ENCODE measurements around the gene C2orf81. TPM values are rescaled to one million over a fixed set of nuclear protein-coding genes. Genes with fewer than 3 reads are reported as not detected.
"Not testable (repeated sequence)": the region's sequence is repeated elsewhere in the genome, so short reads cannot be mapped to it uniquely, and the experiment has no call there.

Gene C2orf81
- total RNA-seq, 4 donors from 2014 or later: 0.22 to 0.76 (median 0.59) TPM

DNA sequence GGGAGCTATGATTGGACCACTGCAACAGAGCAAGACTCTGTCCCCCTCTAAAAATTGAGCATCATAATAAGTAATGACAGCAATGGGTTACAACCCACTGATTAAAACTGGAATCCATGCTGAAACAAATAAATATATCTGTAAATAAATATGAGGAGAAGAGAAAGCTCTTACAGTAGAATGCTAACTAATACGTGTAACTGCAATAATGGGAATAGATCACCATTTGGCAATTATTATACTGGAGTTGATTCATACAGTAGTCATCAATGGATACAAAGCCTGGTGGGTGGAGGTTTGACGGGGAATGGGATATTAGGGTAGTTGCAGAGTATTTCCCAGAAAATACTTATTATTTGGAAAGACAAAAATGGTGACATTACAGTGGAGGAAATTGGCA, 27.4 kb upstream of the C2orf81 start:
- H3K4me3 ChIP-seq: no peak overlapping the region
- intact Hi-C loops (cut with DNase I): no loop called here
- no peak for DNase-seq
- TF ChIP-seq POLR2A (IDR thresholded peaks at IDR 0.05): no peak
- TF ChIP-seq, protein P1, sequence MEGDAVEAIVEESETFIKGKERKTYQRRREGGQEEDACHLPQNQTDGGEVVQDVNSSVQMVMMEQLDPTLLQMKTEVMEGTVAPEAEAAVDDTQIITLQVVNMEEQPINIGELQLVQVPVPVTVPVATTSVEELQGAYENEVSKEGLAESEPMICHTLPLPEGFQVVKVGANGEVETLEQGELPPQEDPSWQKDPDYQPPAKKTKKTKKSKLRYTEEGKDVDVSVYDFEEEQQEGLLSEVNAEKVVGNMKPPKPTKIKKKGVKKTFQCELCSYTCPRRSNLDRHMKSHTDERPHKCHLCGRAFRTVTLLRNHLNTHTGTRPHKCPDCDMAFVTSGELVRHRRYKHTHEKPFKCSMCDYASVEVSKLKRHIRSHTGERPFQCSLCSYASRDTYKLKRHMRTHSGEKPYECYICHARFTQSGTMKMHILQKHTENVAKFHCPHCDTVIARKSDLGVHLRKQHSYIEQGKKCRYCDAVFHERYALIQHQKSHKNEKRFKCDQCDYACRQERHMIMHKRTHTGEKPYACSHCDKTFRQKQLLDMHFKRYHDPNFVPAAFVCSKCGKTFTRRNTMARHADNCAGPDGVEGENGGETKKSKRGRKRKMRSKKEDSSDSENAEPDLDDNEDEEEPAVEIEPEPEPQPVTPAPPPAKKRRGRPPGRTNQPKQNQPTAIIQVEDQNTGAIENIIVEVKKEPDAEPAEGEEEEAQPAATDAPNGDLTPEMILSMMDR (IDR thresholded peaks at IDR 0.05): no peak
- H3K4me1 ChIP-seq: peaks cover 0 to 5% (median 2%) of the 10 kb centered on the region in 3 donors
- H3K27ac ChIP-seq: no peak overlapping the region
- no peaks in the 10 kb centered on the region for H3K27me3 ChIP-seq
- 31 to 46% methylated on average over 2 of the region's 2 CpGs for WGBS, 2 donors
- H3K9me3 ChIP-seq: no peaks in the 10 kb centered on the region
- H3K36me3 ChIP-seq: no peaks in the 10 kb centered on the region

DNA sequence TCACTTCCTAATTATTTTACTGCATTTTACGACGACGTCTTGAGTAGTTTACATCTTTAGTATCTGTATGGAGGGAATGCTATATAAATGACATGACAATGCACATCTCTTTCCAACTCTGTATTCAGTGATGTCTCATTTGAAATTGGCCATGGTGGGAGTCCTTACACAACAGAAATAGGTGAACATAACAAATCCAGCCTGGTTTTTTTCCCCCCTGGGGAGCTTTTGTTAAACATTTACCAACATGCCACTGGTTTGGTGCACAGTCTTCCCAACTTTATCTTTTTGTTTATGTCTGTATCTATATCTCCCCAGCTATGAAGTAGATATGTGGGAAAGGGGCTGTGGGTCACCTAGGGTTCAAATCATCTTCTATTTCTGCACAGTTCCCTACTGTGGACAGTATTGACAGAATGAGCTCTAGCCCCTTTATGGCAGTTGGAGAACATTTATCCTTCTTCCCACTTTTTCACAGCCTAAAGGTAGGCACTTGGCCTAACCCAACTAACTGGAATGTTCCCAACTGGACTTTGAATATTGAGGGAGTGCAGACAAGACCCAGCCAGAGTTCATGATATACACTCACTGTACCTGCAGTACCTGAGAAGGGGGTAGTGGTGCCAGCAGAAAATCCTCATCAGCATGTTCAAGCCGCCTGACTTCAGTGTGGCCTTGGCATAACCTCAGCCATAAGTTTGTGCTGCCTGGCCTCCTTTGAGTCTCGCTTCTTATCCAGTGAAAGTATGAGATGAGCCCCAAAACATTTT, 26.0 kb upstream of the C2orf81 start:
- intact Hi-C loops (cut with DNase I): no loop called here
- H3K4me3 ChIP-seq: no peak overlapping the region
- peaks cover 0 to 5% (median 0%) of the 10 kb centered on the region in 4 donors for H3K27me3 ChIP-seq
- no peak for DNase-seq
- H3K36me3 ChIP-seq: no peaks in the 10 kb centered on the region
- no peaks in the 10 kb centered on the region for H3K9me3 ChIP-seq
- no peak for TF ChIP-seq POLR2A (IDR thresholded peaks at IDR 0.05)
- TF ChIP-seq, protein P1 (IDR thresholded peaks at IDR 0.05): no peak
- H3K27ac ChIP-seq: no peak overlapping the region
- whole genome bisulfite sequencing, 2 donors: 87 to 90% methylated on average over 4 to 5 of the region's 5 CpGs
- H3K4me1 ChIP-seq: peaks cover 0 to 8% (median 3%) of the 10 kb centered on the region in 3 donors

DNA sequence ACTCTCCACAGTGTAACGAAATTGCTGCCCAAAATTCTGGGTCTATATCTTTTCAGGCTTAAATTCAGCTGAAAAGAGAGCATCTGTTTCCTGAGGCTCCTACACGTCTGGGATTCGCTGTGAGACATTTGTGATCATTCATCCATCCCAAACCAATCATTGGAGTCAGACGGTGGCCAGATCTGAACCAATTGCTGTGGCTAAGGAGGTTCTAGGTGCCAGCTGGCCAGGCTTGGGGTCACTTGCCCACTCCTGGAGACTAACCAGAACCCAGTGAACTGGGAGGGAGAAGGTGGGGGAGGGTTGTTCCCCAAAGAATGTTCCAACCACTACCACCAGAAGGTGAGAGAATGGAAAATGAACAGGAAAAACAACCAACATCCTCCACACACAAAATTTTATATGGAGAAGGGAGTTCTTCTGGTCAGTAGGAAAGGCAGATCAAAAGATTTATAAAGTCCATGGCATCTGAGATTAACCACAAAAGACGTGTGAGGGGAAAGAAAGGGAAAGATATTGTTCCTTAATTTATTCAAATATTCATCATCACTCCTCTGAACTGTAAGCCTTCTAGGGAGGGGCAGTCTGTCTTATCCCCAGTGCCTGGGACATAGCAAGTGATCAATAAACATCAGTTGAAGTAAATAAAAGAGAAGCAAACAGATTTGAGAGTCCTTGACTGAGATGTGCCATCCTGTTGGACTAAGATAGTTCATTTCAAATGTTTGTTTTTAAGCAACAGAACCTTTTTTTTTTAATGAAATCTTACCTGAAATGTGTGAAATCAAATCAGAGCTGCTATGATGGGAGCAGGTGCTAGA, 23.3 kb upstream of the C2orf81 start:
- Histone ChIP-seq H3K9me3 (no peaks in the 10 kb centered on the region), H3K27me3 (peaks cover 0 to 21% (median 0%) of the 10 kb centered on the region in 4 donors), H3K4me1 (peaks cover 8 to 36% (median 8%) of the 10 kb centered on the region in 3 donors), H3K4me3 (no peak overlapping the region), H3K36me3 (no peaks in the 10 kb centered on the region), H3K27ac (no peak overlapping the region)
- intact Hi-C loops (cut with DNase I): no loop called here
- 28% methylated on average over 4 to 5 of the region's 5 CpGs for WGBS, 2 donors
- no peak for TF ChIP-seq POLR2A (IDR thresholded peaks at IDR 0.05)
- TF ChIP-seq, protein P1 (IDR thresholded peaks at IDR 0.05): no peak
- DNase-seq: no peak

DNA sequence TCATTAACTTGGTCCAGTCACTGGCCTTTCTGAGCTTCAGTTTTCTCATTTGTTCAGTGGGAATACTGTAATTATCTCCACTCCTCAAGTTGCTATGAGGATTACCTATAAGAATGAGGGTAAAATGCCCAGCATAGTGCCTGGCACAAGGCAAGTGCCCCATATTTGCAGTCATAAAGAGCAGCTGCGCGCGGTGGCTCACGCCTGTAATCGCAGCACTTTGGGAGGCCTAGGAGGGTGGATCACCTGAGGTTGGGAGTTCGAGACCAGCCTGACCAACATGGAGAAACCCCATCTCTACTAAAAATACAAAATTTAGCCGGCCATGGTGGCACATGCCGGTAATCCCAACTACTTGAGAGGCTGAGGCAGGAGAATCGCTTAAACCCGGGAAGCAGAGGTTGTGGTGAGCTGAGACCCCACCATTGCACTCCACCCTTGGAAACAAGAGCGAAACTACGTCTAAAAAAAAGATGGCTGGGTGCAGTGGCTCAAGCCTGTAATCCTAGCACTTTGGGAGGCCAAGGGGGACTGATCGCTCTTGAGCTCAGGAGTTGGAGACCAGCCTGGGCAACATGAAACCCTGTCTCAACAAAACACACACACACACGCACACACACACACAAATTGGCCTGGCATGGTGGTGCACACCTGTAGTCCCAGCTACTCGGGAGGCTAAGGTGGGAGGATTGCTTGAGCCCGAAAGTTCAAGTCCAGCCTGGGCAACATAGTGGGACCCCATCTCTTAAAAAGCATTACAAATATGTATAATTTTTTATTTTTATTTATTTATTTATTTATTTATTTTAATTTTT, 21.3 kb upstream of the C2orf81 start:
- H3K36me3 ChIP-seq; DNase-seq; H3K9me3 ChIP-seq; intact Hi-C loops (cut with DNase I): not testable (repeated sequence)
- Histone ChIP-seq H3K27me3 (peaks cover 0 to 21% (median 0%) of the 10 kb centered on the region in 4 donors), H3K27ac (peak overlapping the region; percentile 86 to 89 (median 87)), H3K4me3 (peak overlapping the region; percentile 44 to 76 (median 60)), H3K4me1 (peaks cover 14 to 55% (median 15%) of the 10 kb centered on the region in 3 donors)
- 87 to 94% methylated on average over 5 to 15 of the region's 16 CpGs for WGBS, 2 donors

DNA sequence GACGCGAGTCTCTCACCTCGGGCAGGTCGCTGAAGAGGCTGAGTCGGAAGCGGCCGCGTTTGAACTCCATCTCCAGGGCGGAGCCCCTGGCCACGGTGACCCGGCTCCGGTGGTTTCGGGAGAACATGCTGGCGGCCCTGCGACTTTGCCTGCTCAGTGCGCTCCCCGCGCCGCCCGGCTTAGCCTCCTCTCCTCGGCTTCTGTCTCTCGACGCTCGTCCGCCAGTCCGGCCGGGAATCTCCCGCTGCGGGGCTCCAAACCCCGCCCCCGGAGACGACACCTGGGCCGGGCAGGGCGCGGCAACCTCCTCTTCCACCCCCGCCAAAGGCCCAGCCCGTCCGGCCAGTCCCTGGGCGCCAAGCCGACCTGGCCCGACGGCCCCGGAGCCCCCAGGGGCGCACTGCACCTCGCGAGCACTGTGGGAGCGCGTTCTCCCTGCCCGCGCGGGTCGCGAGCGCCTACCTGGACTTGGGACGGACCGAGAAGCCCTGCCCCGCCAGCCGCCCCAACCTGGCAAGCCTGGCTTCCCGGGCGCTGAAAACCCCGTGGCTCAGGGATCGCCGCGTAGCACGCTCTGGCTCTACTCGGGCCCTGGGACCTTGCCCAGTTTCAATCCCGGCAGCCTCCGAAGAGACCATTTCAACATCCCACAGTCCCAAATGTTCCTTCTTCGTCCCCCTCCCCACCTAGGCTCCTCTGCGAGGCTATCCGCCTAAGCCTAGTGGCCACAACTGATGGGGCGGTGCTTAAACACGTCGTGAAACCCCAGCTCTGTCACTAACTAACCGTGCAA, 20.5 kb upstream of the C2orf81 start, which contains the start of gene RTKN:
TSS of gene RTKN (minus strand) at position 248 of the 793 bp plus-strand sequence. CDS start at position 127, 121 bp downstream.
- TF ChIP-seq, protein P1 (IDR thresholded peaks at IDR 0.05): peak in 2 of 6 experiments; percentile 16 to 39
- peak in 2 of 4 donors; percentile 10 to 52 for TF ChIP-seq POLR2A (IDR thresholded peaks at IDR 0.05)
- peak within 1 kb of the TSS; percentile 44 to 76 (median 60) for H3K4me3 ChIP-seq
- peaks cover 0 to 21% (median 0%) of the 10 kb centered on the region in 4 donors for H3K27me3 ChIP-seq
- no peaks in the 10 kb centered on the region for H3K9me3 ChIP-seq
- H3K27ac ChIP-seq: peak within 1 kb of the TSS; percentile 86 to 89 (median 87)
- peaks cover 14 to 63% (median 15%) of the 10 kb centered on the region in 3 donors for H3K4me1 ChIP-seq
- H3K36me3 ChIP-seq: no peaks in the 10 kb centered on the region
- 7 to 28% methylated on average over 4 to 36 of the region's 75 CpGs for WGBS, 2 donors
- intact Hi-C loops (cut with DNase I): no loop called here
- no peak for DNase-seq

Data from esophagus squamous epithelium (tissue), 5 donors.